Astrocyte (in vitro differentiated cells and primary cell): ENCODE results near the gene CNOT4. TPM values are rescaled to one million over a fixed set of nuclear protein-coding genes. Genes with fewer than 3 reads are reported as not detected.

ENCODE experiments used
- DNase-seq: peaks from one replicate; pipeline ENCODE4 v3.0.0-alpha.2; 2010; ENCODE audit warnings: low read depth
- FAIRE-seq: peaks from 2 replicates; lab custom pipeline; 2011; peaks lifted over from hg19 to GRCh38; lab: Jason Lieb, UNC
- H2AFZ ChIP-seq: 2 replicates; pipeline ENCODE4 v1.6.0; 2012; ENCODE audit warnings: low read depth, low read length, inconsistent platforms
- H3K27ac ChIP-seq: 2 replicates; pipeline ENCODE4 v1.5.1; 2011; ENCODE audit warnings: low read depth, low read length, inconsistent platforms
- H3K27me3 ChIP-seq: 2 replicates; pipeline ENCODE4 v1.6.0; 2011; ENCODE audit warnings: low read length, inconsistent platforms; ENCODE audit not compliant: insufficient read depth
- H3K36me3 ChIP-seq: 2 replicates; pipeline ENCODE4 v1.5.1; 2011; ENCODE audit warnings: low read length, inconsistent platforms; ENCODE audit not compliant: insufficient read depth
- H3K4me1 ChIP-seq: 2 replicates; pipeline ENCODE4 v1.5.1; 2011; ENCODE audit warnings: low read length, inconsistent platforms; ENCODE audit not compliant: insufficient read depth
- H3K4me2 ChIP-seq: 2 replicates; pipeline ENCODE4 v1.6.0; 2012; ENCODE audit warnings: low read length, inconsistent platforms
- H3K4me3 ChIP-seq: 2 replicates; pipeline ENCODE4 v1.5.1; 2011; ENCODE audit warnings: low read depth, mild to moderate bottlenecking, low read length, inconsistent platforms; ENCODE audit not compliant: insufficient read depth
- H3K79me2 ChIP-seq: 2 replicates; pipeline ENCODE4 v1.6.0; 2012; ENCODE audit warnings: mild to moderate bottlenecking, low read length, inconsistent platforms; ENCODE audit not compliant: insufficient read depth
- H3K9ac ChIP-seq: 2 replicates; pipeline ENCODE4 v1.6.0; 2012; ENCODE audit warnings: mild to moderate bottlenecking, low read length, inconsistent platforms
- H3K9me3 ChIP-seq: 2 replicates; pipeline ENCODE4 v1.5.1; 2012; ENCODE audit warnings: low read depth, mild to moderate bottlenecking, low read length, inconsistent platforms; ENCODE audit not compliant: insufficient read depth
- H4K20me1 ChIP-seq: 2 replicates; pipeline ENCODE4 v1.6.0; 2012; ENCODE audit warnings: low read length, inconsistent platforms; ENCODE audit not compliant: insufficient read depth
- H3K27ac Mint-ChIP-seq: one replicate; pipeline ENCODE4 v1.8.0; 2021; ENCODE audit warnings: mild to moderate bottlenecking, mixed read lengths; ENCODE audit not compliant: unreplicated experiment
- H3K27me3 Mint-ChIP-seq: one replicate; pipeline ENCODE4 v1.8.0; 2021; ENCODE audit warnings: low read depth, mixed read lengths; ENCODE audit not compliant: unreplicated experiment
- H3K36me3 Mint-ChIP-seq: one replicate; pipeline ENCODE4 v1.8.0; 2021; ENCODE audit warnings: low read depth, mixed read lengths; ENCODE audit not compliant: unreplicated experiment
- H3K4me1 Mint-ChIP-seq: one replicate; pipeline ENCODE4 v1.8.0; 2021; ENCODE audit warnings: low read depth, mixed read lengths; ENCODE audit not compliant: unreplicated experiment
- H3K4me3 Mint-ChIP-seq: one replicate; pipeline ENCODE4 v1.8.0; 2021; ENCODE audit warnings: mild to moderate bottlenecking, moderate library complexity, mixed read lengths; ENCODE audit not compliant: unreplicated experiment
- H3K9me3 Mint-ChIP-seq: one replicate; pipeline ENCODE4 v1.8.0; 2021; ENCODE audit warnings: mild to moderate bottlenecking, mixed read lengths; ENCODE audit not compliant: unreplicated experiment
- EZH2 ChIP-seq: IDR thresholded peaks from 2 replicates; pipeline ENCODE4 v1.6.1; 2012; ENCODE audit warnings: mild to moderate bottlenecking, low read length, inconsistent platforms; ENCODE audit not compliant: insufficient read depth
- total RNA-seq: library from RNA; stranded (reverse); gene quantifications from 2 replicates; pipeline ENCODE4 v1.2.1, GENCODE V29; 2021
- TF ChIP-seq, protein P1 (sequence below): IDR thresholded peaks from 2 replicates; pipeline ENCODE4 v1.5.1; 2011; ENCODE audit warnings: low read depth, mild to moderate bottlenecking, inconsistent platforms, low read length, moderate library complexity; ENCODE audit not compliant: insufficient read depth

Gene CNOT4
- total RNA-seq, 1 donor from 2014 or later, result 24.9 TPM

DNA sequence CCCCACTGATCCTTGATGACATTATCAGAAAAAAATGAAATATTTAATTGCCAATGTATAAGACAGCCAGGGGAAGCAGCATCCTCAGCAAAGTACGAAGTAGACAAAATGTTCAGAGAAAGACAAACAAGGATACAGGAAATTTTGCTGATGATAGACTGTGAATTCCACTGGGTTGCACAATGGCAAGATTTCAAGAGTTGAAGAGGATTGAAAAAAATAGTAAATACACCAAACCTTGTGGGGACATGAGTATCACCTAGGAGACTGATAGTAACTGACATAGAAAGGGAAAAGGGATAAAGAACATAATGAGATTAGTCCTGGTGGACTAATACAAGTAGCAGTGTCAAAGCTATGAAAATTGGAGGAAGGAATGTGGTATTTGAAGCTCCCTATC is 16.5 kb downstream of the CNOT4 start:
- Mint-ChIP-seq H3K27me3 (no peaks in the 10 kb centered on the region), H3K9me3 (no peaks in the 10 kb centered on the region), H3K4me3 (no peak overlapping the region), H3K4me1 (peaks cover 11% of the 10 kb centered on the region), H3K36me3 (no peaks in the 10 kb centered on the region), H3K27ac (no peak overlapping the region)
- Histone ChIP-seq H4K20me1 (peaks cover 86% of the 10 kb centered on the region), H3K36me3 (no peaks in the 10 kb centered on the region), H3K4me2 (no peak overlapping the region), H3K4me3 (no peak overlapping the region), H3K27me3 (no peaks in the 10 kb centered on the region), H3K9ac (no peak overlapping the region), H3K4me1 (no peaks in the 10 kb centered on the region), H3K79me2 (peaks cover 97% of the 10 kb centered on the region), H2AFZ (no peak overlapping the region), H3K27ac (no peak overlapping the region), H3K9me3 (no peaks in the 10 kb centered on the region)
- no peak for TF ChIP-seq EZH2
- TF ChIP-seq, protein P1, sequence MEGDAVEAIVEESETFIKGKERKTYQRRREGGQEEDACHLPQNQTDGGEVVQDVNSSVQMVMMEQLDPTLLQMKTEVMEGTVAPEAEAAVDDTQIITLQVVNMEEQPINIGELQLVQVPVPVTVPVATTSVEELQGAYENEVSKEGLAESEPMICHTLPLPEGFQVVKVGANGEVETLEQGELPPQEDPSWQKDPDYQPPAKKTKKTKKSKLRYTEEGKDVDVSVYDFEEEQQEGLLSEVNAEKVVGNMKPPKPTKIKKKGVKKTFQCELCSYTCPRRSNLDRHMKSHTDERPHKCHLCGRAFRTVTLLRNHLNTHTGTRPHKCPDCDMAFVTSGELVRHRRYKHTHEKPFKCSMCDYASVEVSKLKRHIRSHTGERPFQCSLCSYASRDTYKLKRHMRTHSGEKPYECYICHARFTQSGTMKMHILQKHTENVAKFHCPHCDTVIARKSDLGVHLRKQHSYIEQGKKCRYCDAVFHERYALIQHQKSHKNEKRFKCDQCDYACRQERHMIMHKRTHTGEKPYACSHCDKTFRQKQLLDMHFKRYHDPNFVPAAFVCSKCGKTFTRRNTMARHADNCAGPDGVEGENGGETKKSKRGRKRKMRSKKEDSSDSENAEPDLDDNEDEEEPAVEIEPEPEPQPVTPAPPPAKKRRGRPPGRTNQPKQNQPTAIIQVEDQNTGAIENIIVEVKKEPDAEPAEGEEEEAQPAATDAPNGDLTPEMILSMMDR, result no peak
- no peak for FAIRE-seq
- DNase-seq, result no peak

GRCh38 chr7:135492151-135492550 is 17.8 kb downstream of the CNOT4 start:
- no peaks in the 10 kb centered on the region for H3K36me3 ChIP-seq
- H3K79me2 ChIP-seq, result peaks cover 97% of the 10 kb centered on the region
- no peaks in the 10 kb centered on the region for H3K9me3 ChIP-seq
- DNase-seq (no peak), FAIRE-seq (no peak)
- peaks cover 83% of the 10 kb centered on the region for H4K20me1 ChIP-seq
- Mint-ChIP-seq H3K36me3 (no peaks in the 10 kb centered on the region), H3K4me1 (peaks cover 5% of the 10 kb centered on the region), H3K27ac (no peak overlapping the region), H3K27me3 (no peaks in the 10 kb centered on the region), H3K4me3 (no peak overlapping the region), H3K9me3 (no peaks in the 10 kb centered on the region)
- H3K27ac ChIP-seq, result no peak overlapping the region
- no peak overlapping the region for H3K4me2 ChIP-seq
- no peak overlapping the region for H3K4me3 ChIP-seq
- no peak overlapping the region for H3K9ac ChIP-seq
- H2AFZ ChIP-seq, result no peak overlapping the region
- H3K27me3 ChIP-seq, result no peaks in the 10 kb centered on the region
- no peaks in the 10 kb centered on the region for H3K4me1 ChIP-seq
- no peak for TF ChIP-seq EZH2
- TF ChIP-seq, protein P1, result no peak

GRCh38 chr7:135490783-135491182 is 19.1 kb downstream of the CNOT4 start:
- H3K27me3 Mint-ChIP-seq, result no peaks in the 10 kb centered on the region
- no peak overlapping the region for H3K9ac ChIP-seq
- no peaks in the 10 kb centered on the region for H3K36me3 Mint-ChIP-seq
- H3K4me1 ChIP-seq, result no peaks in the 10 kb centered on the region
- no peak overlapping the region for H3K27ac ChIP-seq
- no peaks in the 10 kb centered on the region for H3K9me3 ChIP-seq
- no peaks in the 10 kb centered on the region for H3K36me3 ChIP-seq
- DNase-seq (peak; percentile 52), FAIRE-seq (peak; percentile 56)
- H3K27ac Mint-ChIP-seq, result no peak overlapping the region
- H3K9me3 Mint-ChIP-seq, result no peaks in the 10 kb centered on the region
- H3K4me3 ChIP-seq, result no peak overlapping the region
- H3K27me3 ChIP-seq, result no peaks in the 10 kb centered on the region
- peaks cover 97% of the 10 kb centered on the region for H3K79me2 ChIP-seq
- TF ChIP-seq, protein P1, result no peak
- no peak for TF ChIP-seq EZH2
- H4K20me1 ChIP-seq, result peaks cover 80% of the 10 kb centered on the region
- H3K4me2 ChIP-seq, result no peak overlapping the region
- peaks cover 5% of the 10 kb centered on the region for H3K4me1 Mint-ChIP-seq
- H3K4me3 Mint-ChIP-seq, result no peak overlapping the region
- H2AFZ ChIP-seq, result no peak overlapping the region
